ENCODE measurements around the gene EIF4A3.
"Not testable (repeated sequence)": the region's sequence is repeated elsewhere in the genome, so short reads cannot be mapped to it uniquely, and the experiment has no call there.

EIF4A3 gene

GRCh38 chr17:80169784-80170500, 23.0 kb upstream of the EIF4A3 start, which contains the start of gene CARD14:
CARD14 (plus strand) TSS chr17:80170030; CDS start chr17:80181439, 11,409 bp downstream.
- DNase-seq, result no peak

GRCh38 chr17:80169107-80169506, 22.2 kb upstream of the EIF4A3 start:
- no peak for DNase-seq

DNA sequence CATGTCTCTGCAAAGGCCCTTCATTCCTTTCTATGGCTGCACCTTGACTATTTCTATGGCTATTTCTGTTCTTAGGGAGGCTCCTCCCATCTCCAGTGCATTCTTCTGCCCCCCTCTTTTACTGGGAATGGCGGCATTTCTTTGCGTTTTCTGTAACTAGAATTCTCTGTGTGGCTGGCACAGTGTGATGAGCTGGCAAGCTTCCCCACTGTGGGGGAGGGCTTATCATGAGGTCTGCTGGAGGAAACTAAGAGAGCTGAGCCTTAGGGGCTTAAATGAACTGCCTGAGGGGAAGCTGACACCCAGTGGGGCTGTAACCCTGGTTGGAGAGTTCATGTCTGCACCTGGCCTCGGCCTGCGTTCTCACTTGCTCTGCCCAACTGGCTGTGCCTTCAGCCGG, 21.4 kb upstream of the EIF4A3 start:
- DNase-seq, result no peak

DNA sequence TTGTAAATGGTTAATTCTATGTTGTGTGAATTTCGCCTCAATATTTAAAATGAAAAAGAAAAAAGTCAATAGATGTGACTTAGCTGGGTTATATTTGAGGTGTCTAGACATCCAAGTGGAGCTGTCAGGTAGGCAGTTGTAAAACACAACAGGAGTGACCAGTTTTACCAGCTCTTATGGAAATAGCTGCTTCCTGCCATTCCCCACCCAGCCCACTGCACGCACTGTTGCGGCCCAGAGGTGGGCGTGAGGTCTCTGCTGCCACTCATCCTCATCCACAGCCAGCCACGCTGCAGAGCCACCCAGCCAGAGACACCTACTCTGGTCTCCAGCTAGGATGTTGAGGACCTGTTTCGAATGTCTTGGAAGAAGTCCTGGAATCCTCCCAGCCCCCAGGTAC, 19.5 kb upstream of the EIF4A3 start:
- DNase-seq, result no peak

- no peak for DNase-seq
Measured at GRCh38 chr17:80164185-80164584, 17.3 kb upstream of the EIF4A3 start.

- no peak for DNase-seq
Measured at GRCh38 chr17:80163336-80163735, 16.4 kb upstream of the EIF4A3 start.

DNA sequence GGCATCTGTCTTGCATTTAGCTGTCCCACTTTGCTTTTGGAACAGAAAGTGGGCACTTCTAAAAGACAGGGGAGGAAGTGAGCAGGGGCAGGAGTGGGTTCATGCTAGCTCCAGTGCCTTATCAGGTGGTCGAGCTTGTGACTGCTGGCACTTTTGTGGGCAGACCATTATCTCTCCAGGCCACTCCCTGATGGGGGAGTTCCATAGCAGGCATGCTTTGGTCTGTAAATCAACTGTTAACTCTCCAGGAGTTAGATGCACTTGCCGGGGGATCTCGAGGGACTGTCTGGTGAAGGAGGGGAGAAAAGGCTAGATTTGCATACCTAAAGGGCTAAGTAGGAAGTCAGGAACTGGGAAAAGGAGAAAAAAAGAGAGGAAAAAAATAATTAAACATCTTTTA, 13.6 kb upstream of the EIF4A3 start:
- no peak for DNase-seq

DNA sequence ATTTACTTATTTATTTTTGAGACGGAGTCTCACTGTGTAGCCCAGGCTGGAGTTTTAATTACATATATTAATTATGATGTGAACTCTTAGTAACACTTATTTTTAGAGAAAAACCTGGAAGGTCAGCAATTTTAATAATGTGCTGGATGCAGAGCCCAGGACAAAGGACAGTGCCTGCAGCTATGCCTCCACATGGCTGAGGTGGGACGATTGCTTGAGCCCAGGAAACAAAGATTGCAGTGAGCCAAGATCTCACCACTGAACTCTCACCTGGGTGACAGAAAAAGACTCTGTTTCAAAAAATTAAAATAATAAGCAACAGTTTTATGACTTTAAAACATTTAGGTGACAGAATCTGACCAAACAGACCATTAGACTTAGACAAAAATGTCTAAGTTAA, 11.9 kb upstream of the EIF4A3 start:
- no peak for DNase-seq

DNA sequence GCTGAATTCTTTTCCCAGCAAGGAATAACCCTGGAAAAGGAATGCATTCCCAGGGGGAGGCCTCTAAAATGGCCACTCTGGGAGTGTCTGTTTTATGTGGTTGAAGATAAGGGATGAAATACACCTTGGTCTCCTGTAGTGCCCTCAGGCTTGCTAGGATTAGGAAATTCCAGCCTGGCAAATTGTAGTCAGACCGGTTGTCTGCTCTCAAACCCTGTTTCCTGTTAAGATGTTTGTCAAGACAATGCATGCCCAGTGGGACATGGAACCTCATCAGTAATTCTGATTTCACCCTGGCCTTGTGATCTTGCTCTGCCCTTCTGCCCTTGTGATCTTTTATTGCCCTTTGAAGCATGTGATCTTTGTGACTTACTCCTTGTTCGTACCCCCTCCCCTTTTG, 8.7 kb upstream of the EIF4A3 start:
- not testable (repeated sequence) for DNase-seq

DNA sequence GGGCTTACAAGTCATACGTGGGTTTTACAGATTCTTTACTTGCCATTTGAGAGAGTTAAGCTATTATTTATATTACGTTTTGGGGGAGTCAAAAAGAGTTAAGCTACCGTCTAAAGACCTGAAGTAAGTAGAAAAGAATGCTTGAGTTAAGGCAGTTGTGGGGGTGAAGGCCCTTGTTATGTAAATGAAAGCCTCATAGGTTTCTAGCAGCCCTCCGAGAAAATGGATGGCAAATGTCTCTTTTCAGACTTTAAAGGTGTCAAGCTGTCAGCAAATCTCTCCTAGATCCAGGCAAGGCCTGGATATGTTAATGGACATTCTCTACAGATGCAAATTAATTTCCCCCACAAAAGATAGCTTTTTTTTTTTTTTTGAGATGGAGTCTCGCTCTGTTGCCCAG, 7.2 kb upstream of the EIF4A3 start:
- DNase-seq, result no peak

GRCh38 chr17:80153004-80153403, 6.1 kb upstream of the EIF4A3 start:
- no peak for DNase-seq

- no peak for DNase-seq
Measured at GRCh38 chr17:80152081-80152702, 5.3 kb upstream of the EIF4A3 start.

- no peak for DNase-seq
Measured at GRCh38 chr17:80151333-80151732, 4.4 kb upstream of the EIF4A3 start.

- DNase-seq, result peak; percentile 10
Measured at GRCh38 chr17:80146121-80147034, 550 bp downstream of the EIF4A3 start.

GRCh38 chr17:80145076-80146075, 1.6 kb downstream of the EIF4A3 start:
- DNase-seq, result no peak

DNA sequence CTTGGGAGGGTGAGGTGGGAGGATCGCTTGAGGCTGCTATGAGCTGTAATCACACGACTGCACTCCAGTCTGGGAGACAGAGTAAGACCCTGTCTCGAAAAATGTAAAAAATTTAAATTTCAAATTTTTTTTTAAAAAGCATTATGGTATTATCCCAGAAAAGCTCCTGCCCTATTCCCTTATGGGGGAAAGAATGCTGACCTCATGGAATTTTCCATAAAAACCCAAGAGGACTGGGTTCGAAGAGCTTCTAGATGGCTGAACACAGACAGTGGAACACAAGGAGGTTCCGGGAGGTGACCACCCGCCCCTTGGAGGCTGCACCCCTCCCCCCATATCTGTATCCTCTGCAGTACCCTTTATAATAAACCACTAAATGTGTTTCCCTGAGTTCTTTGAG, 4.0 kb downstream of the EIF4A3 start:
- DNase-seq, result no peak

GRCh38 chr17:80141463-80142165, 5.3 kb downstream of the EIF4A3 start:
- DNase-seq, result no peak

DNA sequence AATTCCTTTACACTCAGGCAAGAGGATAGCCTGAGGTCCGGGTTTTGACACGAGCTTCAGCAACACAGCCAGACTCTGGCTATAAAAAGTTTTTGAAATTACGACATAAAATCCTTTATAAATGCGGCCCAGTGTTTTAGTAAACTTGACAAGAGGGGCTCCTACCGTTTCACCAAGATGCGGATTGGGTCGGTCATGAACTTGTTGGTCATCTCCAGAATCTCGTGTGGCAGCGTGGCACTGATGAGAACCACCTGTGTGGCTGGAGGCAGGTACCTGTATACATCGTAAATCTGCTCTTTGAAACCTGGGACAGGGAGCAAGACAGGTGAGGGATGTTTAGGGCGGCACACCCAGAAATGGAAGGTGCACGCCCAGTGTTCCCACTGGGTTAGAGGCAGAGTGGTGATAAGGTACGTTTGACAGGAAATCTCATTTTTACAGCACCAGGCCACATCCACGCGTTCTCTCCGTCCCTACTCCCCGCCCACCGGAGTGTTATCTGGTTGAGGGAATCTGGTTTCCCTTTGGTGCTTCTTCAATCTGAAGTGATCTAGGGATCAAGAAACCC, 8.0 kb downstream of the EIF4A3 start:
- DNase-seq, result no peak

GRCh38 chr17:80137131-80137530, 9.8 kb downstream of the EIF4A3 start:
- no peak for DNase-seq

GRCh38 chr17:80133626-80133970, 13.3 kb downstream of the EIF4A3 start:
- no peak for DNase-seq

DNA sequence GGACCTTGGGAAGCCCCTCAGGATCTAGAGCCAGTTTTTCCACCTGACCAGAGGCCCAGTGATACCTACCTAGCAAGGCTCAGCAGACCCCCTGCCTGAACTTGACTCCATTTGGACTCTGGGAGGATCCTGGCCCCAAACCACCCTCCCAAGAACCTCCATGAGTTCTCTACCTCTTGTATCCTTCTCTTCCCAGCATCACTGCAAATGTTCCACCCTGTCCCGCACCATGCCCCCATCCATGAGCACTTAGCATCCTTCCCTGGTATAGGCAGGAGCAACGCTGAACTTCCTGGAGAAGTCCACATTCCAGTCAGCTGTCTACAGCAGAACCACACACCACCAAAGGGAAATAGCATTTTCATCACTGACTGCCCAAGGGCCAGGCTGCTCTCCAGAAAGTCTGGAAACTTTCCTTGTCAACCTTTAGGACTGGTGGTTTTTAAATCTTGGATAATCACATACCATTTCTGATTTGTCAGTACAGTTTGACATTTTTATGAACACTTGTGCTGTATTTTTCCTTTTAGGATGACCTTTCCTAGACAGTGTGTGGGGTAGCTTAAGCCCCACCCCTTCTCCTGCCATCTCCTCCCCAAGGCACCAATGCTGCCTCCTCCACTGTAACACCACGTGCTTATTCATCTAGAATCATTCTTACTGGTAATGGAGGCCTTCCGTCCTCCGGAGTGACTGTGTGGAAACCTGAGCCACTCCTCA, 13.9 kb downstream of the EIF4A3 start:
- DNase-seq, result no peak
